Brain microvascular endothelial cell (primary cell): ENCODE results near the gene SNN.

Experiments
- DNase-seq: peaks from one replicate; pipeline ENCODE4 v3.0.0-alpha.2; 2020
- H3K27ac ChIP-seq: fragments of 250-450 bp; sonication (Bioruptor Pico); 2 replicates; pipeline ENCODE4 v1.5.1; 2020; ENCODE audit warnings: mild to moderate bottlenecking, moderate library complexity
- H3K27me3 ChIP-seq: fragments of 250-450 bp; sonication (Bioruptor Pico); replicated peaks from 2 replicates; pipeline ENCODE4 v1.5.1; 2020; ENCODE audit warnings: mild to moderate bottlenecking
- H3K36me3 ChIP-seq: fragments of 250-450 bp; sonication (Bioruptor Pico); replicated peaks from 2 replicates; pipeline ENCODE4 v1.5.1; 2020; ENCODE audit warnings: mild to moderate bottlenecking
- H3K4me3 ChIP-seq: 2 replicates; pipeline ENCODE4 v1.5.1; 2011; ENCODE audit warnings: low read depth, mild to moderate bottlenecking, control low read depth, low read length, moderate library complexity
- in situ Hi-C: cut with HindIII; loops from 2 replicates; pipeline ENCODE4 v1.10.0; 2017; ENCODE audit warnings: low sequenced_read_pairs, low pct_ligation_motif_present
- TF ChIP-seq, protein P1 (sequence below): IDR thresholded peaks from 2 replicates; pipeline ENCODE4 v1.5.1; 2011; ENCODE audit warnings: low read depth, mild to moderate bottlenecking, moderate library complexity, low read length, control low read depth, inconsistent platforms; ENCODE audit errors: missing control alignments

Gene SNN

DNA sequence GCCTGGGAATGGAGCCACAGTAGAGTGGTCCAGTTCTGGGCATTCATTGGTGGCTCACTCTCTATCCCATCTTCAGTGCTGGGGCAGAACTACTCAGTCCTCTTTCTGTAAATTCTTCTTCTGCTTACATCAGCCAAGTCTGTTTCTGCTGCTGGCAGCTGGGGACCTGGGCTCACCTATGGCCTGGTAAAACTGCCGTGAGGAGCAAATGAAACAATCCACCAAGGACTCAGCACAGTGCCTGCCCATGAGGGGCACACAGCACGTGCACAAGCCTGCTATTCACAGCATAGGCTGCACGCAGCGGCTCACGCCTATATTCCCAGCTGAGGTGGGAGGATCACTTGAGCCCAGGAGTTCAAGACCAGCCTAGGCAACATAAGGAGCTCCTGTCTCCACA is 30.9 kb upstream of the SNN start:
- in situ Hi-C loops, result no loop called here
- no peak overlapping the region for H3K27ac ChIP-seq
- H3K27me3 ChIP-seq, result no peaks in the 10 kb centered on the region
- DNase-seq, result no peak
- TF ChIP-seq, protein P1, sequence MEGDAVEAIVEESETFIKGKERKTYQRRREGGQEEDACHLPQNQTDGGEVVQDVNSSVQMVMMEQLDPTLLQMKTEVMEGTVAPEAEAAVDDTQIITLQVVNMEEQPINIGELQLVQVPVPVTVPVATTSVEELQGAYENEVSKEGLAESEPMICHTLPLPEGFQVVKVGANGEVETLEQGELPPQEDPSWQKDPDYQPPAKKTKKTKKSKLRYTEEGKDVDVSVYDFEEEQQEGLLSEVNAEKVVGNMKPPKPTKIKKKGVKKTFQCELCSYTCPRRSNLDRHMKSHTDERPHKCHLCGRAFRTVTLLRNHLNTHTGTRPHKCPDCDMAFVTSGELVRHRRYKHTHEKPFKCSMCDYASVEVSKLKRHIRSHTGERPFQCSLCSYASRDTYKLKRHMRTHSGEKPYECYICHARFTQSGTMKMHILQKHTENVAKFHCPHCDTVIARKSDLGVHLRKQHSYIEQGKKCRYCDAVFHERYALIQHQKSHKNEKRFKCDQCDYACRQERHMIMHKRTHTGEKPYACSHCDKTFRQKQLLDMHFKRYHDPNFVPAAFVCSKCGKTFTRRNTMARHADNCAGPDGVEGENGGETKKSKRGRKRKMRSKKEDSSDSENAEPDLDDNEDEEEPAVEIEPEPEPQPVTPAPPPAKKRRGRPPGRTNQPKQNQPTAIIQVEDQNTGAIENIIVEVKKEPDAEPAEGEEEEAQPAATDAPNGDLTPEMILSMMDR, result no peak
- no peak overlapping the region for H3K4me3 ChIP-seq
- H3K36me3 ChIP-seq, result no peaks in the 10 kb centered on the region

DNA sequence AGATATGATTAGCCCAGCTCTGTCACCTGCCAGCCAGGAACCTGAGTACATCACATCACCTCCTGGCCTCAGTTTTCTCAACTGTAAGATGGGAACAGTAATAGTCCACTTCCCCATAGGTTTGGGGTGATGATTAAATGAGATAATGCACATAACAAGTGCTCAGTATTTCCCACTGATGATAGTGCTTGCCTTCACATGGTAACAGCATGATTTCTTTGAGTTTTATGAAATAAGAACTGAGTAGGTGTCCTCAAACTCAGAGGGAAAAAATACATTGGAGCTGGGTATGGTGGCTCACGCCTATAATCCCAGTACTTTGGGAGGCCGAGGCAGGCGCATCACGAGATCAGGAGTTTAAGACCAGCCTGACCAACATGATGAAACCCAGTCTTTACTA is 30.1 kb upstream of the SNN start:
- no peak overlapping the region for H3K4me3 ChIP-seq
- TF ChIP-seq, protein P1, result no peak
- DNase-seq, result no peak
- H3K36me3 ChIP-seq, result no peaks in the 10 kb centered on the region
- no peak overlapping the region for H3K27ac ChIP-seq
- in situ Hi-C loops, result no loop called here
- no peaks in the 10 kb centered on the region for H3K27me3 ChIP-seq

DNA sequence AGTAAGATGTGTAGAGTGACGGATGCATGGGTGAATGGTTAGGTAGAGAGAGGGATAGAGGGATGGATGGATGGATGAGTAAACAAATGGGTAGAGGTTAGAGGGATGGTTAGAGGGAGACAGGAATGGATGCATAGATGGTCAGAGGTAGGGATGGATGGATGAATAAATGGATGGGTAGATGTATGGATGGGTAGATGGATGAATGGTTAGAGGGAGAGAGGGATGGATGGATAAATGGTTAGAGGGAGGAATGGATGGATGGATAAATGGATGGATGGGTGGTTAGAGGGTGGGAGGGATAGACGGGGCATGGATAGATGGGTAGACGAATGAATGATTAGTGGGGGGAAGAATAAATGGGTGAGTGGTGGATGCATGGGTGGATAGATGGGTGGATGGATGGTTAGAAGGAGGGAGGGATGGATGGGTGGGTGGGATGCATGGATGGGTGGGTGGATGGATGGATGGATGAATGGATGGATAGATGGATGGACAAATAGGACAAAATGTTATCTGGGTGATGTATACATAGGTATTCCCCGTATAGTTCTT is 29.2 kb upstream of the SNN start:
- Histone ChIP-seq H3K27ac (no peak overlapping the region), H3K27me3 (no peaks in the 10 kb centered on the region), H3K36me3 (no peaks in the 10 kb centered on the region), H3K4me3 (no peak overlapping the region)
- DNase-seq, result no peak
- in situ Hi-C loops, result no loop called here
- TF ChIP-seq, protein P1, result no peak

DNA sequence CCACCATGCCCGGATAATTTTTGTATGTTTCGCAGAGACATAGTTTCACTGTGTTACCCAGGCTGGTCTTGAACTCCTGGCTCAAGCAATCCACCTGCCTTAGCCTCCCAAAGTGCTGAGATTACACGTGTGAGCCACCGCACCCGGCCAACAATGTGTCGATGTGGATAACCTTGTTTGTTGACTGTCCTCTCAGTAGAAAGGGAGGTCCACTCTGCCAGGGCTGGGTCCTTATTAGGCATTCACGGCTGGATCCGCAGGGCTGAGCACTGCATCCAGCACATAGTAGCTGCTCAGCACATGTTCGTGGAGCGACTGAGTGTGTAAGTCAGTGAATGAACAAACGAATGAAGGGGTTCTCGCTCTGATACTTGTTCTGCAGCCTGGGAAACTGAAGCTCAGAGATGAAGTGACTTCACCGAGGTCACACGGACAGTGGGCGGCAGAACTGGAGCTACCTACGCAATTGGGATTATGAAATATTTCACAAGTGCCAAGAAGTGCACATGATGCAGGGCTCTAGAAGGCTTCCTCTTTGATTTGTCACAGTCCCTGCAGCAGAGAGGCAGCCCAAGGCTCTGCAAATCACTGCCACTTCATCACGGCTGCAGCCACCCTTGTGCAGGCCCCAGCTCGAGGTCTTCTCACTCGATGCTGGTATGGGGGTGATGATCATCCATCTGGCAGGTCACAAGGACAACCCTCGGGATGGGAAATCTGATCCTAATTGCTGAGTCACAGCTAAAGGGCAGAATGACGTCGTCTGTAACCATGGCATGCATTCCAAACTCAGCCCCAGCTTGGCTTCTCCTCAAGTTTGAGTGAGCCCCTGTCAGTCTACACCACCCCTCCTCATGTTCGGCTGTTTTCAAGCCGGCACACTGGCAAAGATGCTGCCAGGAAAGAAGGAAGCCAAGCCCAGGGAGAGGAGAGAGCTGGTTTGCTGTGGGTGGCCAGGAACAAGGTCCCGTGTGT is 28.0 kb upstream of the SNN start:
- Histone ChIP-seq H3K27me3 (no peaks in the 10 kb centered on the region), H3K4me3 (no peak overlapping the region), H3K27ac (peak overlapping the region; percentile 98), H3K36me3 (no peaks in the 10 kb centered on the region)
- DNase-seq, result peak; percentile 97
- in situ Hi-C loops, result no loop called here
- TF ChIP-seq, protein P1, result no peak

DNA sequence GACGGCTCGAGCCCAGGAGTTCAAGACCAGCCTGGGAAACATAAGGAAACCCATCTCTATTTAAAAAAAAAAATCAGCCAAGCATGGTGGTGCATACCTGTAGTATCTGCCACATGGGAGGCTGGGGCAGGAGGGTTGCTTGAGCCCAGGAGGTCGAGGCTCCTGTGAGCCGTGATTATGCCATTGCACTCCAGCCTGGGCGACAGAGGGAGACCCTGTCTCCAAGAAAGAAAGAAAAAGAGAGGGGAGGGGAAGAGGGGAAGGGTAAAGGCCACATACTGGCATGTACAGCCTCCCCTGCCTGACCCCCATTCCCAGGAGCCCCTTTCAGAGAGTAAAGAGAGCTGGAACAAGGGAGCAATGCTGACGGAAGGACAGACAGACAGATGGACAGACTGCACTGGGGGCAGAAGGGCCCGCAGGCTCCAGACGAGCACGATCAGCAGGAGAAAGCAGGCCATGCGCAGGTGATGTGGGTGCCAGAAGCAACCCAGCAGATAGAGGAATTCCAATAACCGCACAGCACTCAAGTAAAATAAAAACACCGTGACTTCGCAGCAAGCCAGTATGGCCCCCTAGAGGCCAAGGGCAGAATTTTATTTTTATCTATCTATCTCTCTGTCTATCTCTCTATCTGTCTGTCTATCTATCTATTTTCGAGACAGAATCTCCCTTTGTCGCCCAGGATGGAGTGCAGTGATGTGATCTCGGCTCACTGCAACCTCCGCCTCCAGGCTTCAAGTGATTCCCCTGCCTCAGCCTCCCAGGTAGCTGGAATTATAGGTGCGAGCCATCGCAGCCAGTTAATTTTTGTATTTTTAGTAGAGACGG is 27.1 kb upstream of the SNN start:
- TF ChIP-seq, protein P1, result peak; percentile 81
- peak; percentile 72 for DNase-seq
- H3K4me3 ChIP-seq, result no peak overlapping the region
- in situ Hi-C loops, result no loop called here
- H3K27ac ChIP-seq, result peak overlapping the region; percentile 98
- H3K36me3 ChIP-seq, result no peaks in the 10 kb centered on the region
- no peaks in the 10 kb centered on the region for H3K27me3 ChIP-seq
